OCI-LY7 (cell line): ENCODE measurements around the gene CARD10. TPM values are rescaled to one million over a fixed set of nuclear protein-coding genes. Genes with fewer than 3 reads are reported as not detected.

Source experiments
- BruUV-seq: library from RNA; stranded (reverse); fragments of 400-500 nt; replicated peaks from 2 replicates; lab custom pipeline; 2021; lab: Mats Ljungman, UMichigan
- CTCF ChIA-PET: fragments of 300-600 bp; sonication (Branson Sonifier 250); formaldehyde crosslinking; loops from one replicate; lab custom pipeline; 2022; ENCODE audit warnings: antibody characterized with exemption; ENCODE audit not compliant: unreplicated experiment; lab: Charles Lee
- POLR2A ChIA-PET: fragments of 300-600 bp; sonication (Branson Sonifier 250); formaldehyde crosslinking; loops from one replicate; lab custom pipeline; 2022; ENCODE audit warnings: antibody characterized with exemption; lab: Charles Lee
- DNase-seq: peaks from one replicate; pipeline ENCODE4 v3.0.0-alpha.2; 2015; ENCODE audit warnings: low spot score
- H2AFZ ChIP-seq: fragments of 200-600 bp; sonication (generic), shearing (Covaris generic); 2 replicates; pipeline ENCODE4 v1.6.1; 2014; ENCODE audit warnings: mild to moderate bottlenecking, antibody characterized with exemption, low read length, moderate library complexity
- H3K27ac ChIP-seq: fragments of 200-600 bp; sonication (generic); 2 replicates; pipeline ENCODE4 v1.5.1; 2014; ENCODE audit warnings: mixed run types, low read depth, mild to moderate bottlenecking, moderate library complexity, low read length, inconsistent platforms; ENCODE audit not compliant: poor library complexity, severe bottlenecking
- H3K36me3 ChIP-seq: fragments of 200-600 bp; sonication (generic); 2 replicates; pipeline ENCODE4 v1.6.1; 2014; ENCODE audit warnings: mild to moderate bottlenecking, antibody characterized with exemption, low read length, moderate library complexity, mixed read lengths; ENCODE audit not compliant: insufficient read depth
- H3K4me1 ChIP-seq: fragments of 200-600 bp; sonication (generic); 2 replicates; pipeline ENCODE4 v1.5.1; 2014; ENCODE audit warnings: mild to moderate bottlenecking, low read length; ENCODE audit not compliant: insufficient read depth, poor library complexity, severe bottlenecking
- H3K4me2 ChIP-seq: fragments of 200-600 bp; sonication (generic); 2 replicates; pipeline ENCODE4 v1.6.1; 2014; ENCODE audit warnings: mild to moderate bottlenecking, low read length
- H3K4me3 ChIP-seq: fragments of 200-600 bp; sonication (generic); 2 replicates; pipeline ENCODE4 v1.5.1; 2014; ENCODE audit warnings: mild to moderate bottlenecking, low read depth, low read length; ENCODE audit not compliant: poor library complexity, severe bottlenecking
- H3K79me2 ChIP-seq: fragments of 200-600 bp; sonication (generic); 2 replicates; pipeline ENCODE4 v1.6.1; 2016; ENCODE audit warnings: low read depth, mild to moderate bottlenecking, low read length, moderate library complexity, mixed read lengths; ENCODE audit not compliant: insufficient read depth
- H3K9me2 ChIP-seq: fragments of 200-600 bp; sonication (generic); 2 replicates; pipeline ENCODE4 v1.6.1; 2016; ENCODE audit warnings: mild to moderate bottlenecking, low read length, mixed read lengths; ENCODE audit not compliant: insufficient read depth
- H3K9me3 ChIP-seq: fragments of 200-600 bp; sonication (generic); 2 replicates; pipeline ENCODE4 v1.6.1; 2014; ENCODE audit warnings: mild to moderate bottlenecking, mixed run types, low read length, mixed read lengths
- H4K20me1 ChIP-seq: fragments of 200-600 bp; sonication (generic); 2 replicates; pipeline ENCODE4 v1.6.1; 2014; ENCODE audit warnings: mild to moderate bottlenecking, antibody characterized with exemption, low read length, moderate library complexity, mixed read lengths; ENCODE audit not compliant: insufficient read depth
- EZH2phosphoT487 ChIP-seq: fragments of 200-600 bp; sonication (generic); IDR thresholded peaks from 2 replicates; pipeline ENCODE4 v1.6.1; 2018; ENCODE audit warnings: low read depth, borderline replicate concordance, mild to moderate bottlenecking, mixed run types, antibody characterized with exemption, low read length, moderate library complexity, mixed read lengths
- intact Hi-C: fragments of 100-400 bp; cut with micrococcal nuclease; formaldehyde crosslinking; loops from one replicate; pipeline ENCODE4 v1.10.0; 2022; ENCODE audit not compliant: unreplicated experiment
- total RNA-seq, 2 experiments: library from RNA; depleted of rRNA in 1 of 2; stranded (reverse); fragments of >200 nt in 1 of 2; shearing (Covaris generic) in 1 of 2; gene quantifications; 2 replicates each; pipeline ENCODE4 v1.2.3, GENCODE V29; 2014 to 2022
- TF ChIP-seq, protein P1 (sequence below): fragments of 200-600 bp; sonication (generic); conservative IDR thresholded peaks from 2 replicates; pipeline ENCODE4 v1.5.1; 2014; ENCODE audit warnings: mild to moderate bottlenecking, antibody characterized with exemption, low read length, moderate library complexity, mixed read lengths

The CARD10 gene
- total RNA-seq, 2 experiments from 2014 or later, result 2.8 to 4.0 TPM

DNA sequence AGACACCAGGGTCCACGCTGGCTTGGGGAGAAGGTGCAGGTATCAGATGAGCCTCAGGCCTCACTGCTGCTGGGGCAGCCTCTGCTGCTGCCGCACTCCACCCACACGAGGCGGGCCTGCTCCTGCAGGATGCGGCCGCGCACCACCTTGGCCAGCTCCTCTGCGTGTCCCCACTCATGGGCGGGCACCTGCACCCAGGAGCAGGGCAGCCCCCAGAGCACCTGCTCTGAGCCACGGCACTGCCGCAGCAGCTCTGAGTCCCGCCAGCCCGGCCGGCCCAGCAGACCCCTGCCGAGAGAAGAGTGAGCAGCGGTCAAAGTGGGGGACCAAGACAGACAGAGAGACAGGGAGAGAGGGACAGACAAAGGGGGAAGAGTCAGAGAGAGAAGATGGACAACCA is 28.1 kb downstream of the CARD10 start:
- H2AFZ ChIP-seq, result no peak overlapping the region
- H3K36me3 ChIP-seq, result no peaks in the 10 kb centered on the region
- intact Hi-C loops, result no loop called here
- H4K20me1 ChIP-seq, result no peaks in the 10 kb centered on the region
- H3K9me2 ChIP-seq, result no peaks in the 10 kb centered on the region
- no peak overlapping the region for H3K27ac ChIP-seq
- H3K4me2 ChIP-seq, result no peak overlapping the region
- H3K4me3 ChIP-seq, result no peak overlapping the region
- H3K79me2 ChIP-seq, result peaks cover 1% of the 10 kb centered on the region; the same call in 1 of the 2 replicates
- TF ChIP-seq, protein P1, sequence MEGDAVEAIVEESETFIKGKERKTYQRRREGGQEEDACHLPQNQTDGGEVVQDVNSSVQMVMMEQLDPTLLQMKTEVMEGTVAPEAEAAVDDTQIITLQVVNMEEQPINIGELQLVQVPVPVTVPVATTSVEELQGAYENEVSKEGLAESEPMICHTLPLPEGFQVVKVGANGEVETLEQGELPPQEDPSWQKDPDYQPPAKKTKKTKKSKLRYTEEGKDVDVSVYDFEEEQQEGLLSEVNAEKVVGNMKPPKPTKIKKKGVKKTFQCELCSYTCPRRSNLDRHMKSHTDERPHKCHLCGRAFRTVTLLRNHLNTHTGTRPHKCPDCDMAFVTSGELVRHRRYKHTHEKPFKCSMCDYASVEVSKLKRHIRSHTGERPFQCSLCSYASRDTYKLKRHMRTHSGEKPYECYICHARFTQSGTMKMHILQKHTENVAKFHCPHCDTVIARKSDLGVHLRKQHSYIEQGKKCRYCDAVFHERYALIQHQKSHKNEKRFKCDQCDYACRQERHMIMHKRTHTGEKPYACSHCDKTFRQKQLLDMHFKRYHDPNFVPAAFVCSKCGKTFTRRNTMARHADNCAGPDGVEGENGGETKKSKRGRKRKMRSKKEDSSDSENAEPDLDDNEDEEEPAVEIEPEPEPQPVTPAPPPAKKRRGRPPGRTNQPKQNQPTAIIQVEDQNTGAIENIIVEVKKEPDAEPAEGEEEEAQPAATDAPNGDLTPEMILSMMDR, result no peak
- no peak for TF ChIP-seq EZH2phosphoT487
- POLR2A ChIA-PET, result no interaction called here
- H3K9me3 ChIP-seq, result no peaks in the 10 kb centered on the region
- peaks cover 60% of the 10 kb centered on the region for H3K4me1 ChIP-seq
- BruUV-seq, result no TSS peak
- DNase-seq, result no peak
- CTCF ChIA-PET, result interaction anchor here (0.8 kb wide), 1 partner anchor 18 kb away, joined by 4 read pairs; no protein-coding TSS in a partner anchor

DNA sequence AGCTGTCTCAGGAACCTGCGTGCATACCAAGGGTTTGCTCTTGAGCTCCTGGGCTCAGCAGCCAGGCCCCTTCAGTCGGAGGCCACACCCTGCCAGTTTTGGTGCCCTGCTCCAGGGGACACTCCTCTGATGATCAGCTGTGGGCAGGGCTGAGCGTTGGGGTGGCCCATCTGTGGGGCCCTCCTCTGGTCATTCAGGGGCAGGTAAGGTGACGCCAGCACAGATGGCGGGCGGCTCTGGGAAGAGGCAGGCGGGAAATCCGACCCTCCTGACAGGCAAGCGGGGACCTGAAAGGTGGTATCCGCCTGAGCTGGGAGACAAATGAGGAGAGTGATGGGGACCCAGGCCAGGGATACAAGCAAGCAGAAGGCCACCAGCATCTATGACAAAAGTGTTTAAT is 29.2 kb downstream of the CARD10 start:
- POLR2A ChIA-PET, result interaction anchor here (0.6 kb wide), 1 partner anchor 206 kb away, joined by 7 read pairs; no protein-coding TSS in a partner anchor
- intact Hi-C loops, result no loop called here

More for the DNA sequence above, 29.2 kb downstream of the CARD10 start:
- no peak overlapping the region for H2AFZ ChIP-seq
- no peaks in the 10 kb centered on the region for H3K9me3 ChIP-seq
- no peak overlapping the region for H3K4me3 ChIP-seq
- H4K20me1 ChIP-seq, result no peaks in the 10 kb centered on the region
- H3K9me2 ChIP-seq, result no peaks in the 10 kb centered on the region
- no peak for DNase-seq
- H3K4me2 ChIP-seq, result no peak overlapping the region
- H3K27ac ChIP-seq, result no peak overlapping the region
- H3K36me3 ChIP-seq, result peaks cover 1% of the 10 kb centered on the region; the same call in 1 of the 2 replicates
- no peak for TF ChIP-seq EZH2phosphoT487
- TF ChIP-seq, protein P1, result no peak
- H3K79me2 ChIP-seq, result peaks cover 13% of the 10 kb centered on the region; the same call in 1 of the 2 replicates
- CTCF ChIA-PET, result no interaction called here
- no TSS peak for BruUV-seq
- H3K4me1 ChIP-seq, result peaks cover 60% of the 10 kb centered on the region
